Measurements from ENCODE around the gene PPIP5K1.

The PPIP5K1 gene

GRCh38 chr15:43531018-43531670 is 58.9 kb downstream of the PPIP5K1 start:
- no peak for TF ChIP-seq GATA3 (IDR thresholded peaks at IDR 0.05; ENCODE audit: low read depth, low read length)
- no peak for TF ChIP-seq GATA2 (IDR thresholded peaks at IDR 0.05; ENCODE audit: low read depth, low read length)

DNA sequence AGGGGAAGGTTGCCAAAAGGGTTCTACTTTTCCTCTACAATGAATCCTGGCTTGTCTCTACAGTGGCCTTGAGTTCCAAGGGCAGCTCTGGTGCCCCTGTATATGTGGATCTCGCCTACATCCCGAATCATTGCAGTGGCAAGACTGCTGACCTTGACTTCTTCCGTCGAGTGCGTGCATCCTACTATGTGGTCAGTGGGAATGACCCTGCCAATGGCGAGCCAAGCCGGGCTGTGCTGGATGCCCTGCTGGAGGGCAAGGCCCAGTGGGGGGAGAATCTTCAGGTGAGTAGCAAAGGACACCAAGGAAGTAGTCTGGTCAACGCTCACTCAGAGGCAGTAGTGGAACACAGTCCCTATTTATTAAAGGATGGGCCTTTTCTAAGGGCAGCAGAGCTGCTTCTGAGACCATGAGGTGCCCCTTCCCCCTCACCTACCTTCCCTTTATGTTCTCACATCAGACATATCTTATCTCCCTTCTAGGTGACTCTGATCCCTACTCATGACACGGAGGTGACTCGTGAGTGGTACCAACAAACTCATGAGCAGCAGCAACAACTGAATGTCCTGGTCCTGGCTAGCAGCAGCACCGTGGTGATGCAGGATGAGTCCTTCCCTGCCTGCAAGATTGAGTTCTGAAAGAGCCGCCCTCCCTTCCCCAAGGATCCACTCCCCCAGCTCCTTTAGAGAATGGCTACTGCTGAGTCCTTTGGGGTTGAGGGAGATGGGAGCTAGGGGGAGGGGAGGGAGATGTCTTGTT is 60.2 kb downstream of the PPIP5K1 start:
- TF ChIP-seq GATA3 (IDR thresholded peaks at IDR 0.05; ENCODE audit: low read depth, low read length) (no peak), GATA2 (IDR thresholded peaks at IDR 0.05; ENCODE audit: low read depth, low read length) (no peak)

GRCh38 chr15:43529141-43529540 is 60.9 kb downstream of the PPIP5K1 start:
- TF ChIP-seq GATA2 (IDR thresholded peaks at IDR 0.05; ENCODE audit: low read depth, low read length): no peak
- no peak for TF ChIP-seq GATA3 (IDR thresholded peaks at IDR 0.05; ENCODE audit: low read depth, low read length)

GRCh38 chr15:43528542-43529007 is 61.4 kb downstream of the PPIP5K1 start:
- TF ChIP-seq GATA3 (IDR thresholded peaks at IDR 0.05; ENCODE audit: low read depth, low read length): no peak
- no peak for TF ChIP-seq GATA2 (IDR thresholded peaks at IDR 0.05; ENCODE audit: low read depth, low read length)

- TF ChIP-seq GATA3 (IDR thresholded peaks at IDR 0.05; ENCODE audit: low read depth, low read length) (no peak), GATA2 (IDR thresholded peaks at IDR 0.05; ENCODE audit: low read depth, low read length) (no peak)
These were observed 62.0 kb downstream of the PPIP5K1 start for GRCh38 chr15:43527802-43528541.

DNA sequence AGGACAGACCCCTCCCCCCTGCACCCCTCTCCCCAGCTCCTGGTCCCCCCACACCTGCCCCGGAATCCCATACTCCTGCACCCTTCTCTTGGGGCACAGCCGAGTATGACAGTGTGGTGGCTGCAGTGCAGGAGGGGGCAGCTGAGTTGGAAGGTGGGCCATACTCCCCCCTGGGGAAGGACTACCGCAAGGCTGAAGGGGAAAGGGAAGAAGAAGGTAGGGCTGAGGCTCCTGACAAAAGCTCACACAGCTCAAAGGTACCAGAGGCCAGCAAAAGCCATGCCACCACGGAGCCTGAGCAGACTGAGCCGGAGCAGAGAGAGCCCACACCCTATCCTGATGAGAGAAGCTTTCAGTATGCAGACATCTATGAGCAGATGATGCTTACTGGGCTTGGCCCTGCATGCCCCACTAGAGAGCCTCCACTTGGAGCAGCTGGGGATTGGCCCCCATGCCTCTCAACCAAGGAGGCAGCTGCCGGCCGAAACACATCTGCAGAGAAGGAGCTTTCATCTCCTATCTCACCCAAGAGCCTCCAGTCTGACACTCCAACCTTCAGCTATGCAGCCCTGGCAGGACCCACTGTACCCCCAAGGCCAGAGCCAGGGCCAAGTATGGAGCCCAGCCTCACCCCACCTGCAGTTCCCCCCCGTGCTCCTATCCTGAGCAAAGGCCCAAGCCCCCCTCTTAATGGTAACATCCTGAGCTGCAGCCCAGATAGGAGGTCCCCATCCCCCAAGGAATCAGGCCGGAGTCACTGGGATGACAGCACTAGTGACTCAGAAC is 62.8 kb downstream of the PPIP5K1 start:
- TF ChIP-seq GATA2 (IDR thresholded peaks at IDR 0.05; ENCODE audit: low read depth, low read length): no peak
- TF ChIP-seq GATA3 (IDR thresholded peaks at IDR 0.05; ENCODE audit: low read depth, low read length): no peak

GRCh38 chr15:43526261-43526930 is 63.6 kb downstream of the PPIP5K1 start:
- TF ChIP-seq GATA3 (IDR thresholded peaks at IDR 0.05; ENCODE audit: low read depth, low read length): no peak

DNA sequence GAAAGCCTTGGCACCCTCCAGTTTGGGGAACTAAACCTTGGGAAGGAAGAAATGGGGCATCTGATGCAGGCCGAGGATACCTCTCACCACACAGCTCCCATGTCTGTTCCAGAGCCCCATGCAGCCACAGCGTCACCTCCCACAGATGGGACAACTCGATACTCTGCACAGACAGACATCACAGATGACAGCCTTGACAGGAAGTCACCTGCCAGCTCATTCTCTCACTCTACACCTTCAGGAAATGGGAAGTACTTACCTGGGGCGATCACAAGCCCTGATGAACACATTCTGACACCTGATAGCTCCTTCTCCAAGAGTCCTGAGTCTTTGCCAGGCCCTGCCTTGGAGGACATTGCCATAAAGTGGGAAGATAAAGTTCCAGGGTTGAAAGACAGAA is 64.9 kb downstream of the PPIP5K1 start:
- TF ChIP-seq GATA2 (IDR thresholded peaks at IDR 0.05; ENCODE audit: low read depth, low read length): no peak
- no peak for TF ChIP-seq GATA3 (IDR thresholded peaks at IDR 0.05; ENCODE audit: low read depth, low read length)

DNA sequence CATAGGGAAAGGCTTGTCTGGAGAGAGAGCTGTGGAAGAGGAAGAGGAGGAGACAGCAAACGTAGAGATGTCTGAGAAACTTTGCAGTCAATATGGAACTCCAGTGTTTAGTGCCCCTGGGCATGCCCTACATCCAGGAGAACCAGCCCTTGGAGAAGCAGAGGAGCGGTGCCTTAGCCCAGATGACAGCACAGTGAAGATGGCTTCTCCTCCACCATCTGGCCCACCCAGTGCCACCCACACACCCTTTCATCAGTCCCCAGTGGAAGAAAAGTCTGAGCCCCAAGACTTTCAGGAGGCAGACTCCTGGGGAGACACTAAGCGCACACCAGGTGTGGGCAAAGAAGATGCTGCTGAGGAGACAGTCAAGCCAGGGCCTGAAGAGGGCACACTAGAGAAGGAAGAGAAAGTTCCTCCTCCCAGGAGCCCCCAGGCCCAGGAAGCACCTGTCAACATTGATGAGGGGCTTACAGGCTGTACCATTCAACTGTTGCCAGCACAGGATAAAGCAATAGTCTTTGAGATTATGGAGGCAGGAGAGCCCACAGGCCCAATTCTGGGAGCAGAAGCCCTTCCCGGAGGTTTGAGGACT is 65.7 kb downstream of the PPIP5K1 start:
- TF ChIP-seq GATA2 (IDR thresholded peaks at IDR 0.05; ENCODE audit: low read depth, low read length) (no peak), GATA3 (IDR thresholded peaks at IDR 0.05; ENCODE audit: low read depth, low read length) (no peak)

GRCh38 chr15:43523646-43524045 is 66.4 kb downstream of the PPIP5K1 start:
- no peak for TF ChIP-seq GATA3 (IDR thresholded peaks at IDR 0.05; ENCODE audit: low read depth, low read length)
- TF ChIP-seq GATA2 (IDR thresholded peaks at IDR 0.05; ENCODE audit: low read depth, low read length): no peak

DNA sequence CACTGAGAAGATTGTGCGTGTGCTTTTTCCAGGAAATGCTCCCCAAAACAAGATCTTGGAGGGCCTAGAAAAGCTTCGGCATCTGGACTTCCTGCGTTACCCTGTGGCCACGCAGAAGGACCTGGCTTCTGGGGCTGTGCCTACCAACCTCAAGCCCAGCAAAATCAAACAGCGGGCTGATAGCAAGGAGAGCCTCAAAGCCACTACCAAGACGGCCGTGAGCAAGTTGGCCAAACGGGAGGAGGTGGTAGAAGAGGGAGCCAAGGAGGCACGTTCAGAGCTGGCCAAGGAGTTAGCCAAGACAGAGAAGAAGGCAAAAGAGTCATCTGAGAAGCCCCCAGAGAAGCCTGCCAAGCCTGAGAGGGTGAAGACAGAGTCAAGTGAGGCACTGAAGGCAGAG is 67.8 kb downstream of the PPIP5K1 start:
- TF ChIP-seq GATA3 (IDR thresholded peaks at IDR 0.05; ENCODE audit: low read depth, low read length) (no peak), GATA2 (IDR thresholded peaks at IDR 0.05; ENCODE audit: low read depth, low read length) (no peak)

DNA sequence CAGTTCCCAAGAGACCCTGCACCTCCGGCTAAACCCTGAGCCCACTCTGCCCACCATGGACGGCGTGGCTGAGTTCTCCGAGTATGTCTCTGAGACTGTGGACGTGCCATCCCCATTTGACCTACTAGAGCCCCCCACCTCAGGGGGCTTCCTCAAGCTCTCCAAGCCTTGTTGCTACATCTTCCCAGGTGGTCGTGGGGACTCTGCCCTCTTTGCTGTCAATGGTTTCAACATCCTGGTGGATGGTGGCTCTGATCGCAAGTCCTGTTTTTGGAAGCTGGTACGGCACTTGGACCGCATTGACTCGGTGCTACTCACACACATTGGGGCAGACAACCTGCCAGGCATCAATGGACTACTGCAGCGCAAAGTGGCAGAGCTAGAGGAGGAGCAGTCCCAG is 68.6 kb downstream of the PPIP5K1 start:
- TF ChIP-seq GATA2 (IDR thresholded peaks at IDR 0.05; ENCODE audit: low read depth, low read length) (no peak), GATA3 (IDR thresholded peaks at IDR 0.05; ENCODE audit: low read depth, low read length) (no peak)

DNA sequence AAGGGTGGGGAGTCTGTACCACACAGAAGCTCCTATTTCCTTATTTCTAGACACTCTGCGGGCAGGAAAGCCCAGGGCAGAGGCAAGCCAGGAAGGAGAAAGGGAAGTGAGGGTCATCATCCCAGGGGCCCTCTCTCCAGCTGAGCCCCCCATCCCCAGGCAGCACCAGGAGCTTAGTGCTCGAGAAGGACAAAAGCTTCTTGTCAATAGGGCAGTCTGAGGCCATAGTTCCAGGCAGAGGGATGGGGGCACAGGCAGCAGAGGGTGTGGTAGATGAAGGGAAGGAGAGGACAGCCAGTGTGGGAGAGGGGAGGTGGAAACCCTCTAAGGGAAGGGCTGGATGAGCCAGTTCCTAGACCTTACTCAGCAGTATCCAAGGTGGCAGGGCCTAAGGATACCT is 69.9 kb downstream of the PPIP5K1 start:
- TF ChIP-seq GATA2 (IDR thresholded peaks at IDR 0.05; ENCODE audit: low read depth, low read length): no peak

Data from SH-SY5Y (cell line).